Activated T-cell treated with anti-CD3 and anti-CD28 coated beads for 4 hours (primary cell): ENCODE measurements around the gene HHEX.

Source experiments
- DNase-seq: peaks from one replicate; pipeline ENCODE4 v3.0.0-alpha.2; 2020

The HHEX gene

GRCh38 chr10:92695679-92696605, 6.2 kb downstream of the HHEX start:
- no peak for DNase-seq

- no peak for DNase-seq
Measured at GRCh38 chr10:92696606-92697383, 7.0 kb downstream of the HHEX start.

- DNase-seq: no peak
Measured at GRCh38 chr10:92697663-92698511, 8.1 kb downstream of the HHEX start.

- DNase-seq: no peak
Measured at GRCh38 chr10:92699193-92699517, 9.4 kb downstream of the HHEX start.

GRCh38 chr10:92699518-92700381, 10.0 kb downstream of the HHEX start:
- DNase-seq: no peak

GRCh38 chr10:92702301-92702916, 12.7 kb downstream of the HHEX start:
- DNase-seq: no peak

GRCh38 chr10:92712016-92712889, 22.5 kb downstream of the HHEX start:
- no peak for DNase-seq

- no peak for DNase-seq
Measured at GRCh38 chr10:92714152-92714845, 24.5 kb downstream of the HHEX start.

- DNase-seq: no peak
Measured at GRCh38 chr10:92714872-92715271, 25.1 kb downstream of the HHEX start.

- DNase-seq: no peak
Measured at GRCh38 chr10:92719991-92720830, 30.5 kb downstream of the HHEX start.

- DNase-seq: no peak
Measured at GRCh38 chr10:92720831-92721165, 31.0 kb downstream of the HHEX start.

- DNase-seq: no peak
Measured at GRCh38 chr10:92722349-92722748, 32.6 kb downstream of the HHEX start.

GRCh38 chr10:92727141-92727540, 37.4 kb downstream of the HHEX start:
- DNase-seq: no peak

- no peak for DNase-seq
Measured at GRCh38 chr10:92727550-92727949, 37.8 kb downstream of the HHEX start.

GRCh38 chr10:92729886-92730285, 40.1 kb downstream of the HHEX start:
- no peak for DNase-seq

- DNase-seq: no peak
Measured at GRCh38 chr10:92732958-92733357, 43.2 kb downstream of the HHEX start.

GRCh38 chr10:92734301-92734700, 44.5 kb downstream of the HHEX start:
- DNase-seq: no peak

GRCh38 chr10:92735938-92736337, 46.2 kb downstream of the HHEX start:
- DNase-seq: no peak

- no peak for DNase-seq
Measured at GRCh38 chr10:92737484-92737883, 47.7 kb downstream of the HHEX start.
